Urothelium cell line (cell line): ENCODE data around the gene GNA12.
"Not testable (repeated sequence)": the region's sequence is repeated elsewhere in the genome, so short reads cannot be mapped to it uniquely, and the experiment has no call there.

ENCODE experiments used
- DNase-seq: peaks from one replicate; pipeline ENCODE4 v3.0.0; 2011; ENCODE audit warnings: low spot score, mixed read lengths
- FAIRE-seq: peaks from 2 replicates; lab custom pipeline; 2011; peaks lifted over from hg19 to GRCh38; lab: Jason Lieb, UNC

Gene GNA12

DNA sequence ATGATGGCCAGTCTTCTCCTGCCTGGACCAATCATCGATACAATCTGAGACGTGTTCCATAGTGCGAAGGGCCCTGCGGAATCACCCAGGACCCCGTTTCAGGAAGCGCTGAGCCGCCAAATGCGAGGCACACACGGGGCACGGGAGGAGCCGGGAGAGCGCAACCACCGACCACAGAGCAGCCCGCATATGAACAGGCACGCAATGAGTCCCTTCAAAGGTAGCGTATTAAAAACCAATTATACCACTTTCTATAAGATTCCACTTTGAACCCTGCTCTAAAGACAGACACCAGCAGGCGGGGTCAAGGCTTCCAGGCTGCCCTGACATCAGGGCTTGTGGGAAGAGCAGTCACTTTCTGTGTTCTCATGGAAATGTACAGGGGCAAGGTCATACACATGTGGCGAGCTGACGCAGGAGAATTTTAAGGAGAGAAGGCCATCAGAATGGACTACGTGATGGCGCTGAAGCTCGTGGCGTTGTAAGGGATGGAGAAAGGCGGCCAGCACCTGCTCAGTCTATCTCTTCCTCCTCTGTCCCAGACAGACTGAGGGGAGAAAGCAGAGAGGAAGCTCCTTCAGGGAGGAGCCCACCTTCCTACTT lies 109.9 kb downstream of the GNA12 start:
- DNase-seq (no peak), FAIRE-seq (peak; percentile 17)

- peak; percentile 87 for FAIRE-seq
- no peak for DNase-seq
Observed at GRCh38 chr7:2732959-2733584, 111.0 kb downstream of the GNA12 start.

- DNase-seq (no peak), FAIRE-seq (no peak)
Observed at GRCh38 chr7:2732388-2732787, 111.7 kb downstream of the GNA12 start.

DNA sequence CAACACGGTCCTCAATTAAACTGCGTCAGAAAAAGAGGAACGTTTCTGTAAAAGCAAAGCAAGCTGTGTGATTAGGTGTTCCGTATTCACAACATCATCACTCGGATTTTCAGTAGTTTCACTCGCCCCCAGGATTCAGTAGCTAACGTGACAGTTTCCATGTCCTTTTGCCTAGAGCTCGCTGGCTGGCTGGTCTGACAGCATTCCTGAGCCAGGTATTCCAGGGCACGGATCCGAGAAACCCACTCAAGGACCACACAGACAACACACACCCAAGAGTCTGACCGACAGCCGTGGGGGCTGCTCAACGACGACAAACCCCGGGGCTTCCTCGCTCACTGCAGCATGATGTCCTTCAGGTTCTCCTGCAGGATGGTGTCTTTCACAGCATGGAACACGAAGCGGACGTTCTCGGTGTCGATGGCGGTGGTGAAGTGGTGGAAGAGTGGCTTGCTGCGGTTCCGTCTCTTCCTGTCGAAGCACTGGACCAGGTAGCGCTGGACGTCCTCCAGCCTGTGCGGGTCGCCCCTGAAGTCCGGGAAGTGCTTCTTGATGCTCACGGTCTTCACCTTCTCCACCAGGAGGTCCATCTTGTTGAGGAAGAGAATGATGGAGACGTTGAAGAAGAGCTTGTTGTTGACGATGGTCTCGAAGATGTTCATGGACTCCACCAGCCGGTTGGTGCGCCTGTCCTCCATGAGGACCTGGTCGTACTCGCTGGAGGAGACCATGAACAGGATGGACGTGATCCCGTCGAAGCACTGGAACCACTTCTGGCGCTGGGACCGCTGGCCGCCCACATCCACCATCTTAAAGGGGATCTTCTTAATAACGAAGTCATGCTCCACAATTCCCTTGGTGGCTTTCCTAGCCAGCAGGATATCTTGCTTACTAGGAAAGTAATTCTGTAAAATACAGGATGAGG lies 113.0 kb downstream of the GNA12 start:
- peak; percentile 44 for FAIRE-seq

GRCh38 chr7:2729893-2730716 lies 114.0 kb downstream of the GNA12 start:
- DNase-seq, result no peak
- peak; percentile 83 for FAIRE-seq

More for the DNA sequence above, 113.0 kb downstream of the GNA12 start:
- no peak for DNase-seq

- DNase-seq (no peak), FAIRE-seq (no peak)
Observed at GRCh38 chr7:2729031-2729892, 114.8 kb downstream of the GNA12 start.

DNA sequence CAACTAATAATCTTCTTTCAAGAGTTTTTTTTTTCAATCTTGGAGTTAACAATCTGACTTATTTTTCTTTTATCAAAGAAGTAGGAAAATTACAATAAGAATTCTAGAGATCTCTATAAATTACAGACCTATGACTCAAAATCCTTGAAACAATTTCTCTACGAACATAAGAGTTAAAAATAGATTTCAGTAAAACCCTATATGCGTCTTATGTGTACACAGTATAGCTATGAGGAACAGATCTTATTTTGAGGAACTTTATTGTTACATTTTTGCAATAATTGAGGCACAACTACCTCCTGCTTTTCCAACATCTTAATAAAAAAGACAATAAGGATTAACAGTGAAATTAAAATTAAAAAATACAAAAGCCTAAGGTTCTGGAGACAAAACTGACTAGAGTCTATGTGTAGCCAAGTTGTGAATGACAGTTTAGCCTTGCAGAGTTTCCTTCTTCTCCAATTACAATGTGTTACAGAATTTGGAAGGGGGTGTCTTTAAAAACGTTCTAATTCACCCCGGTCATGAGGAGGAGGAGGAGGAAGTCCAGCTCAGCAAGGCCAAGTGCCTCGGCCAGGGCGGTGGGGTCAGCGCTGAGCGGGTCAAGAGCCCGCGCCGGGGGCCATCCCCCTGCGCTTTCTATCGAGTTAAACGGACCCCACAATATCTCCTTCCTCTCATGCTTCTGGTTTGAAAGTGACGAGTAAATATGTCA lies 115.6 kb downstream of the GNA12 start:
- FAIRE-seq, result no peak
- no peak for DNase-seq

DNA sequence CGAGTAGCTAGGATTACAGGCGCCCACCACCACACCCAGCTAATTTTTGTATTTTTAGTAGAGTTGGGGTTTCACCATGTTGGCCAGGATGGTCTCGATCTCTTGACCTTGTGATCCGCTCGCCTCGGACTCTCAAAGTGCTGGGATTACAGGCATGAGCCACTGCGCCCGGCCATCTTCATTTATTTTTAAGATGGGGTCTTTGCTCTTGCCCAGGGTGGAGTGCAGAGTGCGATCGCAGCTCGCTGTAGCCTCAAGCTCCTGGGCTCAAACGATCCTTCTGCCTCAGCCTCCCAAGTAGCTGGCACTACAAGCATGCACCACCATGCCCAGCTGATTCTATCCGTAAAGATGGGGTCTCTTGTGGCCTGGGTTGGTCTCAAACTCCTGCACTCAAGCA lies 116.9 kb downstream of the GNA12 start:
- peak; percentile 86 for FAIRE-seq
- not testable (repeated sequence) for DNase-seq

- FAIRE-seq (peak; percentile 93), DNase-seq (no peak)
Observed at GRCh38 chr7:2726316-2727018, 117.6 kb downstream of the GNA12 start.

- FAIRE-seq (peak; percentile 53), DNase-seq (no peak)
Observed at GRCh38 chr7:2725178-2726105, 118.7 kb downstream of the GNA12 start.

DNA sequence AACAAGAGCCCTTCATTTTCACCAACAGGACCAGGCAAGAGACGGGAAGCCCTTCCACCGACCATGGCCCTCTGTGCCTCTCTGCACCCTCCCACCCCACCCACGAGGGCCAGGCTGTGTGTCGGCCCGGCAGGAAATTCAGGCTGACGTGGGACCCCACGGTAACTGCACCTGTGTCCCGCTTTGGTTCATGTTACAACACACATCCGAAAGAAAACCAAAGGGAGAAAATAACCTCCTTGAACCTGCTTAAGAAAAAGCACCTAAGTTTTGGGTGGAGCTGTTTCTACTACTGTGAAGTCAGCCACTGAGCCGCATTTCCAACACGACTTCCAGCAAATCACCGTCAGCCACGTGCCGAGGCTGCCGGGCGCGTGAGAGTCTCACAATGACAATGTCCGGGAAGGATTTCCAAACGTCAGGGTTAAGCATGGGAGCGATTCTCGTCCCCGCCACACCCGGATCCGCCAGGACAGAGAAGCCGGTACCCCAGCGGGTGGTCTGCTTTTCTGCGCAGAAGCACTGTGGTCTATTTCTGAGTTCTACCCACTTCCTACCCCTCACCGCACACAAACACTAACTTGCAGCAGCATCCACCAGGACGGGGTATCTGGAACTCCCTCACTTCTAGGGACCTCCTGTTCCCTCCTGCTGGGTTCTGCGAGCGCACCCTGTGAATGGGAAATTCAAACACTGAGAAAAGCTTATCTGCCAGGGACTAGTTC lies 119.5 kb downstream of the GNA12 start:
- no peak for DNase-seq
- peak; percentile 95 for FAIRE-seq

GRCh38 chr7:2724036-2724435 lies 120.1 kb downstream of the GNA12 start:
- peak; percentile 70 for FAIRE-seq
- not testable (repeated sequence) for DNase-seq

DNA sequence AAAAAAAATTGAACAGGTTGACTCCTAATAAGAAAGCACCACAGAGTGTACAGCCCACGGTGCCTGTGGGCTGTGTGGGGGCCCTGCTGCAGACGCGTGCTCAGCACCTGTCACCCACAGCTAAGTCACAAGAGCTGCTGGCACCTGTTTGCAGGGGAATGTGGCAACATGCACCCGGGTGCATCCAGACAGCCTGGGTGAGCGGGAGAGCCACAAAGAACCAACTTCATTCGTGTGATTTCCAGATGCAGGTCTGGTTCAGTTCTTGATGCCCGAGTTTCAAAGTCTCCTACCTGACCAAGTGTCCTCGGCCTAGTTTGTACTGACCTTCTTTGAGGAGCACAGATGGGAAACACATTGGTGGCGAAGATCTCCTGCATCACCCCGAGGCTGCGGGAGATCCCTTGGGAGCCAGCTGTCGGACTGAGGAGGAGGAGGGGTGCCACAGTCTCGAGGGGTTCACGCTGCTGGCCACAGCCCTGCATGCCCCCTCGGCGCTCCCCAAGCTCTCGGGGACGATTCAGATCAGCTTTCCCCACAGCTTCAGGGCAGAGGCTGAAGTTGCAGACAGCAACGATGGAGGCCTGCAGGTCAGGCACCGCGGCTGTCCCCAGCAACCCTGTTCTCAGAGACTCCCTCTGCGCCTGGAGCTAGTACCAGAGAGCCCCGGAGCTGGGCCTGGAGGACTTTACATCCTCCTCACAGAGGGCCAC lies 120.8 kb downstream of the GNA12 start:
- DNase-seq, result no peak
- peak; percentile 95 for FAIRE-seq

GRCh38 chr7:2722591-2722990 lies 121.5 kb downstream of the GNA12 start:
- FAIRE-seq (no peak), DNase-seq (no peak)

DNA sequence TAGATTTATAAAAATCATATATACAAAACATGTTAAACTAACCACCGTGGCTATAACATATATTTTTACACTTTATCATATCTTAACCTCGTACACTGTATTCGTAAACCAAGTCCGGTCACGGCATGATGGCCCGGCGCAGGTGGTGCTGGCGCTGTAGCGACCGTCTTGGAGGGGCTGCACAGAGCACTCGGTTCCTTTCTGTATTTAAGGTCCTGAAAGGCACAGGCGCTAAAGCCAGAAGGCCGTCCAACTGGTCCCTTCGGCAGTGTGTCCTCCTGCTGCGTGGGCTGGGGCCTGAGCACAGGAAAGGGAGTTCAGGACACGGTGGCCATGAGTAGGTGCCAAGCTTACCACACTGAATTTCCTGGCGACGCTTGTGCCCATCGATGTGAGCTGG lies 122.3 kb downstream of the GNA12 start:
- FAIRE-seq (no peak), DNase-seq (no peak)

DNA sequence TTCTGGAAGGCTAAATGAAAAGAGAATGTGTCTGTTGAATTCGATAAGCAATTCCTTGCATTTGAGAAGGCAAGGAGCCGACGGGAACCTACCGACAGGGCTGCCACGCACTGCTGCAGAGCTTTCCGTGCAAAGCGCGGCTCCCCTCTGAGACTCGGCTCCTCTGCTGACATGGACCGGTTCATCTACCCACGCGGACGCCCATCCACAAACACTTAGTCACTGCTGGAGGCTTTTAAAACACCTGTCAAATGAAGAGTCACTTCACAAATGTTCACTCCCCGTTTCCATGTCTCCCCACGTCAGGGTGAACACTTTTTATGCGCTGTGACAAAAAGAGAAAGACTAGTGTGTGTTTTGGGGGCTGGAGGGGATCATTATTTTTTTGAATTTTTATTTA lies 124.1 kb downstream of the GNA12 start:
- no peak for FAIRE-seq
- no peak for DNase-seq
